K562 (cell line): Measurements from ENCODE around the gene CCDC87. TPM values are rescaled to one million over a fixed set of nuclear protein-coding genes. Genes with fewer than 3 reads are reported as not detected.

Experiments used
- ATAC-seq: fragments of 200-7000 bp; cut with Tn5 transposase; 3 replicates; pipeline ENCODE4 v1.9.1; 2020; ENCODE audit warnings: moderate library complexity
- BruUV-seq: library from RNA; stranded (reverse); fragments of 400-500 nt; replicated peaks from 2 replicates; lab custom pipeline; 2021; lab: Mats Ljungman, UMichigan
- CTCF ChIA-PET: fragments of 300-600 bp; formaldehyde crosslinking; extraction: SDS; loops from one replicate; lab custom pipeline; 2021; ENCODE audit warnings: low intra/inter-chr PET ratio; lab: Yijun Ruan, JAX
- POLR2A ChIA-PET: fragments of 300-600, 350-650 bp; sonication (Branson Sonifier 250); formaldehyde crosslinking; extraction: SDS; loops from one replicate; lab custom pipeline; 2021; ENCODE audit warnings: antibody characterized with exemption, inconsistent platforms; lab: Yijun Ruan, JAX
- DNase-seq, 4 experiments: peaks; one replicate each; pipeline versions ENCODE4 v3.0.0 to v3.0.0-alpha.2; 2011 to 2018; ENCODE audit warnings: low spot score in 3 of 4, mixed read lengths in 3 of 4; ENCODE audit errors: extremely low read depth in 1 of 4
- FAIRE-seq: peaks from 2 replicates; lab custom pipeline; 2011; peaks lifted over from hg19 to GRCh38; lab: Jason Lieb, UNC
- H2AFZ ChIP-seq: 2 replicates; pipeline ENCODE4 v1.6.0; 2011; ENCODE audit warnings: low read depth, low read length, control low read depth, inconsistent platforms
- H3K27ac ChIP-seq: fragments of 200-600 bp; 3 replicates; pipeline ENCODE4 v1.8.0; 2011; ENCODE audit warnings: low read depth, mild to moderate bottlenecking, control low read depth, inconsistent platforms, low read length, moderate library complexity, mixed read lengths; ENCODE audit errors: extremely low read depth
- H3K27me3 ChIP-seq, 2 experiments: fragments of 300-600 bp in 1 of 2; 2 replicates in 1 of 2; 3 replicates in 1 of 2; pipeline versions ENCODE4 v1.6.0 to v1.8.0; 2011; ENCODE audit warnings: inconsistent platforms in 2 of 2, low read length in 2 of 2, mild to moderate bottlenecking in 1 of 2, mixed read lengths in 1 of 2, moderate library complexity in 1 of 2; ENCODE audit not compliant: control insufficient read depth in 2 of 2, insufficient read depth in 2 of 2
- H3K36me3 ChIP-seq: fragments of 300-600 bp; 3 replicates; pipeline ENCODE4 v1.8.0; 2011; ENCODE audit warnings: mild to moderate bottlenecking, low read length, inconsistent platforms; ENCODE audit not compliant: control insufficient read depth, insufficient read depth
- H3K4me1 ChIP-seq, 2 experiments: fragments of 200-600 bp in 1 of 2; replicated peaks in 1 of 2; 2 replicates in 1 of 2; 3 replicates in 1 of 2; pipeline versions ENCODE4 v1.5.1 to v1.8.0; 2011; ENCODE audit warnings: inconsistent platforms in 2 of 2, low read length in 2 of 2, mild to moderate bottlenecking in 1 of 2, mixed read lengths in 1 of 2, moderate library complexity in 1 of 2; ENCODE audit not compliant: control insufficient read depth in 2 of 2, insufficient read depth in 2 of 2
- H3K4me2 ChIP-seq: 2 replicates; pipeline ENCODE4 v1.6.1; 2011; ENCODE audit warnings: low read length, control low read depth, inconsistent platforms, mixed read lengths; ENCODE audit not compliant: insufficient read depth
- H3K4me3 ChIP-seq: fragments of 200-600 bp; sonication (generic), shearing (Covaris generic); 2 replicates; pipeline ENCODE4 v1.5.1; 2016; ENCODE audit warnings: control low read depth, inconsistent platforms
- H3K79me2 ChIP-seq: fragments of 200-600 bp; 3 replicates; pipeline ENCODE4 v1.8.0; 2011; ENCODE audit warnings: low read length, inconsistent platforms; ENCODE audit not compliant: control insufficient read depth, insufficient read depth
- H3K9ac ChIP-seq, 2 experiments: 2 replicates each; pipeline versions ENCODE4 v1.6.0 to v1.6.1; 2011; ENCODE audit warnings: low read depth in 2 of 2, low read length in 2 of 2, control low read depth in 1 of 2, inconsistent platforms in 1 of 2, mild to moderate bottlenecking in 1 of 2, mixed read lengths in 1 of 2; ENCODE audit not compliant: insufficient read depth in 1 of 2
- H3K9me1 ChIP-seq: one replicate; pipeline ENCODE4 v1.6.0; 2011; ENCODE audit warnings: inconsistent platforms, mild to moderate bottlenecking, low read length, moderate library complexity; ENCODE audit not compliant: control insufficient read depth, insufficient read depth
- H3K9me3 ChIP-seq: replicated peaks from 2 replicates; pipeline ENCODE4 v1.5.1; 2011; ENCODE audit warnings: low read depth, low read length, inconsistent platforms; ENCODE audit not compliant: control insufficient read depth, insufficient read depth
- H4K20me1 ChIP-seq: replicated peaks from 2 replicates; pipeline ENCODE4 v1.6.1; 2011; ENCODE audit warnings: low read length, inconsistent platforms, mixed read lengths; ENCODE audit not compliant: control insufficient read depth, insufficient read depth
- ELF1 ChIP-seq: fragments of 200-800 bp; sonication (Bioruptor generic); IDR thresholded peaks from 2 replicates; pipeline ENCODE4 v1.6.1; 2016; ENCODE audit warnings: missing genetic modification characterization, missing compliant biosample characterization
- POLR2AphosphoS5 ChIP-seq: IDR thresholded peaks from 2 replicates; pipeline ENCODE4 v1.6.1; 2011; ENCODE audit warnings: mild to moderate bottlenecking, low read depth, low read length, moderate library complexity; ENCODE audit not compliant: control insufficient read depth, insufficient read depth
- SUPT5H ChIP-seq: fragments of 450-650 bp; IDR thresholded peaks from 2 replicates; pipeline ENCODE4 v1.6.1; 2016
- ZNF311 ChIP-seq: fragments of 250-450 bp; sonication (Bioruptor Pico); IDR thresholded peaks from 2 replicates; pipeline ENCODE4 v1.4.0; 2020; ENCODE audit warnings: mild to moderate bottlenecking, moderate library complexity
- ZNF347 ChIP-seq: fragments of 450-650 bp; formaldehyde crosslinking; IDR thresholded peaks from 2 replicates; pipeline ENCODE4 v1.4.0; 2020; ENCODE audit warnings: low read depth, mild to moderate bottlenecking, moderate library complexity
- WGBS: fragments of 100-300 bp; shearing (Covaris generic); methylation state at CpG from one replicate; pipeline ENCODE4 v1.1.6; 2016; ENCODE audit warnings: low coverage, mixed read lengths; ENCODE audit not compliant: insufficient coverage; ENCODE audit errors: missing lambda C conversion rate; 5-methylcytosine and 5-hydroxymethylcytosine counted together
- in situ Hi-C: fragments of 300-500 bp; cut with MboI; formaldehyde crosslinking; loops from 4 replicates; pipeline ENCODE4 v1.15.0; 2018; ENCODE audit warnings: inconsistent platforms, mixed read lengths
- intact Hi-C: fragments of 100-400 bp; cut with micrococcal nuclease; formaldehyde crosslinking; loops from 2 replicates; pipeline ENCODE4 v1.14.2; 2022
- polyA plus RNA-seq, 8 experiments: library from polyadenylated mRNA; depleted of rRNA in 4 of 8; stranded (reverse) in 5 of 8; unstranded in 3 of 8; fragments of >200 nt; fragmentation: Nextera tagmentation in 2 of 8; fragmentation: Illumina TruSeq in 1 of 8; extraction: Ambion mirVana in 2 of 8; extraction: Trizol in 1 of 8; gene quantifications; 2 replicates each; pipeline versions ENCODE4 v1.2.1 to v1.2.3, GENCODE V29; 2011 to 2014; ENCODE audit warnings: inconsistent platforms in 1 of 8, missing spikeins in 1 of 8
- total RNA-seq, 7 experiments: library from RNA; depleted of rRNA in 6 of 7; stranded (reverse); fragments of >200 nt in 6 of 7; fragmentation: Illumina TruSeq in 2 of 7; extraction: Trizol in 2 of 7; gene quantifications; 2 replicates each; pipeline versions ENCODE4 v1.2.1 to v1.2.3, GENCODE V29; 2011 to 2021; ENCODE audit warnings: low replicate concordance in 1 of 7
- TF ChIP-seq, protein P1 (sequence below): sonication (generic); formaldehyde crosslinking; IDR thresholded peaks from 2 replicates; pipeline ENCODE4 v1.5.0; 2020; ENCODE audit warnings: missing genetic modification reagents
- TF ChIP-seq, protein P2 (sequence below): fragments of 450-650 bp; IDR thresholded peaks from 2 replicates; pipeline ENCODE4 v1.7.0; 2016; ENCODE audit warnings: borderline replicate concordance

CCDC87 gene
- total and polyA plus RNA-seq, 9 of the 15 experiments (the other 6 are each of a cell fraction or from before 2014, with no cell fraction given), result 0.03 to 0.44 (median 0.15) TPM; not detected in 1

DNA sequence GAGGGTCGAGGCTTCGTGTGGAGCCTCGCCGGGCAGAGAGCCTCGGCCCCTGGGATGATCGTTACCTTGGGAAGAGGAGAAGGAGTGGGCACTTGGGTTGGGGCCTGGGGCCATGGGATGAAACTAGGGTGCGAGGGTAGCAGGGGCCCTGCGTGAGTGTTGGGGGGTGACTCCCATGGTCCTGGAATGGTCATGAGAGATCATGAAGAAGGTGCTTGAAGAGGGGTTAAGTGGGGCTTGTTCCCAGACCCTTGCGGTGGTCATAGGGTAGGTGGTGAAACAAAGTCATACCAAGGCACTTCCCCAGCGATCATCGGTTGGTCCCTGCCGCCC, 406 bp upstream of the CCDC87 start (continued):
- no peak for TF ChIP-seq ELF1 (tag)
- TF ChIP-seq, protein P1, sequence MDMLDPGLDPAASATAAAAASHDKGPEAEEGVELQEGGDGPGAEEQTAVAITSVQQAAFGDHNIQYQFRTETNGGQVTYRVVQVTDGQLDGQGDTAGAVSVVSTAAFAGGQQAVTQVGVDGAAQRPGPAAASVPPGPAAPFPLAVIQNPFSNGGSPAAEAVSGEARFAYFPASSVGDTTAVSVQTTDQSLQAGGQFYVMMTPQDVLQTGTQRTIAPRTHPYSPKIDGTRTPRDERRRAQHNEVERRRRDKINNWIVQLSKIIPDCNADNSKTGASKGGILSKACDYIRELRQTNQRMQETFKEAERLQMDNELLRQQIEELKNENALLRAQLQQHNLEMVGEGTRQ (CRISPR knock-in tag), result no peak
- TF ChIP-seq, protein P2, sequence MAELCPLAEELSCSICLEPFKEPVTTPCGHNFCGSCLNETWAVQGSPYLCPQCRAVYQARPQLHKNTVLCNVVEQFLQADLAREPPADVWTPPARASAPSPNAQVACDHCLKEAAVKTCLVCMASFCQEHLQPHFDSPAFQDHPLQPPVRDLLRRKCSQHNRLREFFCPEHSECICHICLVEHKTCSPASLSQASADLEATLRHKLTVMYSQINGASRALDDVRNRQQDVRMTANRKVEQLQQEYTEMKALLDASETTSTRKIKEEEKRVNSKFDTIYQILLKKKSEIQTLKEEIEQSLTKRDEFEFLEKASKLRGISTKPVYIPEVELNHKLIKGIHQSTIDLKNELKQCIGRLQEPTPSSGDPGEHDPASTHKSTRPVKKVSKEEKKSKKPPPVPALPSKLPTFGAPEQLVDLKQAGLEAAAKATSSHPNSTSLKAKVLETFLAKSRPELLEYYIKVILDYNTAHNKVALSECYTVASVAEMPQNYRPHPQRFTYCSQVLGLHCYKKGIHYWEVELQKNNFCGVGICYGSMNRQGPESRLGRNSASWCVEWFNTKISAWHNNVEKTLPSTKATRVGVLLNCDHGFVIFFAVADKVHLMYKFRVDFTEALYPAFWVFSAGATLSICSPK, result no peak
- no peak for TF ChIP-seq POLR2AphosphoS5
- TF ChIP-seq ZNF311 (CRISPR knock-in tag), result no peak
- TF ChIP-seq ZNF347 (CRISPR knock-in tag), result no peak

DNA sequence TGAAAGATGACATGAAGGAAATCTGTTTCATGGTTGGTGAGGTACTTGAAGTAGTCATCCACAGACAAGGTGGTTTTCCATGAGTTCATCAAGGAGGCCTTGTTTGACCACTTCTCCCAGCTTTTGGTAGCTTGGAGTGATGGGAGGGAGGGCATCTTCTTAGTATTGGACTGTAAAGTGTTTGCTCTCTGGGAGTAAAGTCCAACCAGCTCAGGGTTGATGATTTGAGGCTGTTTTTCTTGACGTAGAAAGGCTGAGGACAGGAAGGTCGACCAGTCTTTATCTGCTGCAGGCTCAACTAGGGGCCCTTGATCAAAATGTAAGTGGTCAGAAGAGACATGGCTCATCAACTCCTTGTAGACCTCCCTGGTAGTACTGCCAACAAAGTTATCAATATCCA, 1.7 kb downstream of the CCDC87 start:
- 17% methylated on average over 1 of the region's 2 CpGs for WGBS
- ATAC-seq (no peak), DNase-seq (no peak), FAIRE-seq (no peak)
- POLR2A ChIA-PET, result interaction anchor here (0.9 to 1.7 kb wide), 5 partner anchors 15 to 58 kb away, joined by 3 to 5 read pairs (median 3); no protein-coding TSS in a partner anchor
- no peak for TF ChIP-seq SUPT5H
- H3K9ac ChIP-seq, result no peak overlapping the region
- H3K9me1 ChIP-seq, result no peaks in the 10 kb centered on the region
- no peak overlapping the region for H2AFZ ChIP-seq
- no TSS peak for BruUV-seq
- H3K9me3 ChIP-seq, result no peaks in the 10 kb centered on the region
- H3K36me3 ChIP-seq, result peaks cover 4% of the 10 kb centered on the region; the same call in 1 of the 3 replicates
- no peaks in the 10 kb centered on the region for H4K20me1 ChIP-seq
- peaks cover 0 to 4% of the 10 kb centered on the region in 2 experiments; a peak in 1 of 5 replicates for H3K27me3 ChIP-seq
- H3K27ac ChIP-seq, result no peak overlapping the region
- peaks cover 26% of the 10 kb centered on the region for H3K79me2 ChIP-seq
- no peak overlapping the region for H3K4me3 ChIP-seq
- no peak overlapping the region for H3K4me2 ChIP-seq
- in situ Hi-C loops, result no loop called here
- CTCF ChIA-PET, result no interaction called here
- peaks cover 32 to 45% of the 10 kb centered on the region in 2 experiments for H3K4me1 ChIP-seq
- intact Hi-C loops, result loop anchor here (5.0 kb wide), 1 partner anchor 86 kb away; the partner anchor contains the start of gene RBM4B
